Ovary (tissue), 3 donors: ENCODE data around the gene SHB.

Experiments
- EP300 ChIP-seq: sonication (generic); formaldehyde crosslinking; IDR thresholded peaks from one replicate; pipeline ENCODE4 v1.6.1; 2017; ENCODE audit warnings: antibody characterized with exemption
- POLR2A ChIP-seq: fragments of 450-650 bp; IDR thresholded peaks from one replicate; pipeline ENCODE4 v1.6.1; 2017; ENCODE audit warnings: antibody characterized with exemption, mild to moderate bottlenecking, moderate library complexity
- TF ChIP-seq, protein P1 (sequence below), 3 donors: fragments of 450-650 bp in 2 of 3; fragments of 200-600 bp in 1 of 3; IDR thresholded peaks; one replicate each; pipeline versions ENCODE4 v1.5.1 to v1.8.0; 2016 to 2022; ENCODE audit warnings: antibody characterized with exemption in 3 of 3, mild to moderate bottlenecking in 1 of 3
- donor health status: DM: no; HTN: no; CAD: no.

DNA sequence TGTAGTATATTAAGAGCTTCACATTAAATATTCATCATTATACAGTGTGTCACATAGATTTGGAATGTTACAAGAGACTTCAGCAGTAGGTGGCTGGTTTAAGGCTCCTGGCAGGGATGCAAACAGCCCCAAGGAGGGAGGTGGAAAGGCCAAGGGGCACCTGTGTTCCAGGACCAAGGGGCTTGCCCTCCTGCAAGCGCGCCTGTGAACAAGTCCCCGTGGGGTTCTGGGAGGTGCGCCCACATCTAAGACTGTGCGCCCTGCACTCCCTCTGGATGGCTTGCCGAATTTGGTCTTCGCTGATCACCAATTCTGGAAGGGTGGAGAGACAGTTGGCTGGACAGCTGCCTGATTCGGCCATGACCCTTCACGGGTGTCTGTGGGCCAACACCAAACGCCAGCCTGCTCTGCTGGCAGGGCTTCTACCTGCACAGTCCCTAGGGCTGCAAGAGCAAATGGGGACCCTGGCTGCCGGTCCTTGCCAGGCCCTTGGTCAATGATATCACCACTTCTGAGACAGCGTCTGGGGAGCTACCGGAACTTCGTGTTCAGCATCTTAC, 153.0 kb downstream of the SHB start:
- TF ChIP-seq, protein P1, sequence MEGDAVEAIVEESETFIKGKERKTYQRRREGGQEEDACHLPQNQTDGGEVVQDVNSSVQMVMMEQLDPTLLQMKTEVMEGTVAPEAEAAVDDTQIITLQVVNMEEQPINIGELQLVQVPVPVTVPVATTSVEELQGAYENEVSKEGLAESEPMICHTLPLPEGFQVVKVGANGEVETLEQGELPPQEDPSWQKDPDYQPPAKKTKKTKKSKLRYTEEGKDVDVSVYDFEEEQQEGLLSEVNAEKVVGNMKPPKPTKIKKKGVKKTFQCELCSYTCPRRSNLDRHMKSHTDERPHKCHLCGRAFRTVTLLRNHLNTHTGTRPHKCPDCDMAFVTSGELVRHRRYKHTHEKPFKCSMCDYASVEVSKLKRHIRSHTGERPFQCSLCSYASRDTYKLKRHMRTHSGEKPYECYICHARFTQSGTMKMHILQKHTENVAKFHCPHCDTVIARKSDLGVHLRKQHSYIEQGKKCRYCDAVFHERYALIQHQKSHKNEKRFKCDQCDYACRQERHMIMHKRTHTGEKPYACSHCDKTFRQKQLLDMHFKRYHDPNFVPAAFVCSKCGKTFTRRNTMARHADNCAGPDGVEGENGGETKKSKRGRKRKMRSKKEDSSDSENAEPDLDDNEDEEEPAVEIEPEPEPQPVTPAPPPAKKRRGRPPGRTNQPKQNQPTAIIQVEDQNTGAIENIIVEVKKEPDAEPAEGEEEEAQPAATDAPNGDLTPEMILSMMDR (IDR thresholded peaks at IDR 0.05), result no peak
- TF ChIP-seq POLR2A, result no peak
- no peak for TF ChIP-seq EP300
